SK-N-SH treated with all-trans-retinoic acid at 6 μM for 48 hours (cell line): Measurements from ENCODE around the gene ZCCHC3.

Experiments used
- BACH2 ChIP-seq: fragments of 250-450 bp; sonication (Bioruptor Pico); IDR thresholded peaks from 2 replicates; pipeline ENCODE4 v1.9.0; 2021; ENCODE audit warnings: mild to moderate bottlenecking, borderline replicate concordance
- TCF4 ChIP-seq: fragments of 250-450 bp; sonication (Bioruptor Pico); IDR thresholded peaks from 2 replicates; pipeline ENCODE4 v1.8.0; 2021; ENCODE audit warnings: mild to moderate bottlenecking, moderate library complexity, borderline replicate concordance
- ZNF565 ChIP-seq: fragments of 450-650 bp; formaldehyde crosslinking; conservative IDR thresholded peaks from 2 replicates; pipeline ENCODE4 v1.5.0; 2020; ENCODE audit warnings: low read depth, mild to moderate bottlenecking, moderate library complexity
- ZNF70 ChIP-seq: fragments of 450-650 bp; formaldehyde crosslinking; IDR thresholded peaks from 2 replicates; pipeline ENCODE4 v1.5.0; 2020; ENCODE audit warnings: mild to moderate bottlenecking, moderate library complexity
- ZNF8 ChIP-seq: fragments of 450-650 bp; formaldehyde crosslinking; IDR thresholded peaks from 2 replicates; pipeline ENCODE4 v1.5.0; 2020; ENCODE audit warnings: mild to moderate bottlenecking, moderate library complexity
- TF ChIP-seq, protein P1 (sequence below): fragments of 250-450 bp; sonication (Bioruptor Pico); IDR thresholded peaks from 2 replicates; pipeline ENCODE4 v1.8.0; 2020; ENCODE audit warnings: mild to moderate bottlenecking, moderate library complexity, borderline replicate concordance

DNA sequence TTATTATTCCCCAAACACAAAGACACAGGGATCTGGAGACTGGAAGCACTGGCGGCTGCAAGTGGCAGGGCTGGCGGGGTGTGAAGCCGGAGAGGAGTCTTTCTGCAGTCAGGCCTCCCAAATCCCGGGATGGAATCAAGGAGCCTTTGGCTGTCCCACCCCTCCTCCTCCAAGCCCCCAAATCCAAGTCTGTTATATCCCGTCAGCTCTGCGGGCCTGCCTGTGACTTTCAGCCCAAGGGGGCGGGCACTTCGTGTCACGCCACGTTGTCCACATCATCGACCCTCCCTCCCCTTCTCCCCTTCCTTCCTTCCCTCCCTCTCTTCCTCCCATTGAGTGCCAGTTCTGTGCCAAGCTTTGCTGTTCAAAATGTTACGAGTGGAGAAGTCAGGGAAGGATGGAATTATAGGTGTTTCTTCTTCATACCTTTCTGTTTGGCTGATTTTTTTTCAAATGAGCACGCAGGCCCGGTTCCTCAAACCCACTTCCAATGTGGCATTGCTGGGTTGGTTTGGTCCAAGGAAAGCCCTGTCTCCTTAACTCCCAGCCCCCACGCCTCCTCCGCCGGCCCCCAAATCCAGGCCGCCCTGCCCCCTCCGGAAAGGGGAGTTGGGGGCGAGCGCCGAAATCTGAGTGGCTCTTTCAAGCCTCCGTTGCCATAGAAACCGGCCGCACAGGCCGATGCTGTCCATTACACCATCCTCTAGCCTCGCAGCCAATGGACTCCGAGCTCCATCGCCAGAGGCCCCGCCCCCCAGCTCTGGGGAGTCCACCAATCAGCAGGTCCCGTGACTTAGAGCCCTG lies 12.7 kb downstream of the ZCCHC3 start:
- TF ChIP-seq TCF4 (CRISPR knock-in tag) (no peak), ZNF8 (no peak), ZNF565 (CRISPR knock-in tag) (no peak), BACH2 (CRISPR knock-in tag) (no peak), ZNF70 (CRISPR knock-in tag) (no peak)
- TF ChIP-seq, protein P1, sequence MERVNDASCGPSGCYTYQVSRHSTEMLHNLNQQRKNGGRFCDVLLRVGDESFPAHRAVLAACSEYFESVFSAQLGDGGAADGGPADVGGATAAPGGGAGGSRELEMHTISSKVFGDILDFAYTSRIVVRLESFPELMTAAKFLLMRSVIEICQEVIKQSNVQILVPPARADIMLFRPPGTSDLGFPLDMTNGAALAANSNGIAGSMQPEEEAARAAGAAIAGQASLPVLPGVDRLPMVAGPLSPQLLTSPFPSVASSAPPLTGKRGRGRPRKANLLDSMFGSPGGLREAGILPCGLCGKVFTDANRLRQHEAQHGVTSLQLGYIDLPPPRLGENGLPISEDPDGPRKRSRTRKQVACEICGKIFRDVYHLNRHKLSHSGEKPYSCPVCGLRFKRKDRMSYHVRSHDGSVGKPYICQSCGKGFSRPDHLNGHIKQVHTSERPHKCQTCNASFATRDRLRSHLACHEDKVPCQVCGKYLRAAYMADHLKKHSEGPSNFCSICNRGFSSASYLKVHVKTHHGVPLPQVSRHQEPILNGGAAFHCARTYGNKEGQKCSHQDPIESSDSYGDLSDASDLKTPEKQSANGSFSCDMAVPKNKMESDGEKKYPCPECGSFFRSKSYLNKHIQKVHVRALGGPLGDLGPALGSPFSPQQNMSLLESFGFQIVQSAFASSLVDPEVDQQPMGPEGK (CRISPR knock-in tag), result no peak
